HG03457 (cell line): Measurements from ENCODE around the gene ERCC4.

Experiments used
- ATAC-seq: cut with Tn5 transposase; IDR thresholded peaks from one replicate; pipeline ENCODE4 v1.9.1; 2021; ENCODE audit warnings: moderate number of reproducible peaks; ENCODE audit not compliant: unreplicated experiment

The ERCC4 gene

GRCh38 chr16:13945744-13946485 is 26.0 kb downstream of the ERCC4 start:
- no peak for ATAC-seq

- no peak for ATAC-seq
Observed at GRCh38 chr16:13948086-13948485, 28.1 kb downstream of the ERCC4 start.

DNA sequence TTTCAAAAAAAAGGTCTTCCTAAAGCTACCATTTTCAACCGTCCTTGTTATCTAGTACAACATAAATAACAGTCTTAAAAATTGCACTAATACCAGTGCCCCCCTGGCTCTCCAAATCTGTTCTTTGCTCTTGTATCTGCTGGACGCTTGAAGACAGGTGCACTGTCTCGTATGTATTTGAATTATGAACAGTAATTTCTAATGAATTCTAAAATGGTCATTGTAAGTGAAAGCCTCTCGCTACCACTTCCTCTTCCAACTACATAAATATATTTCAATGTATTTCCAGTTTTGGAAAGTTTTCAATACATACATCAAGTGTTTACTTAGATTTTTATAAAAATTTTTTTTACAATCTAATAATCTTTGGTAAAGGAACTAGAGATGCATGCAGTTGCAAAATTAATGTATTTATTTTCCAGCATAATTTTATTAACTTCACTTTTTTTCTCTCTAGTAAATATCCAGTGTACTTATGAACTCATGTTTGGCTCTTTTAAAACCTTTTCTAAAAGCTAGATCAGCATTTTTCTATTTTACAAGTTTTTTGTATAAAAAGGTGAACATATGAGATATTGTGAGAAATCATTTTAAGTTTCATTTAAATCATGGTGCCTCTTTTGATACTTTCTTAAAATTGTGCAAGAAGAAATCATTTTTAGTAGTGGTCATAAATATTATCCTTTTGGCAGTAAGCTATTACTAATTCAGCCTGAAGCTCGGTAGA is 31.0 kb downstream of the ERCC4 start:
- ATAC-seq, result no peak

GRCh38 chr16:13951611-13952010 is 31.7 kb downstream of the ERCC4 start:
- no peak for ATAC-seq

GRCh38 chr16:13953501-13953900 is 33.5 kb downstream of the ERCC4 start:
- ATAC-seq, result no peak

- ATAC-seq, result no peak
Observed at GRCh38 chr16:13956635-13957196, 36.8 kb downstream of the ERCC4 start.

DNA sequence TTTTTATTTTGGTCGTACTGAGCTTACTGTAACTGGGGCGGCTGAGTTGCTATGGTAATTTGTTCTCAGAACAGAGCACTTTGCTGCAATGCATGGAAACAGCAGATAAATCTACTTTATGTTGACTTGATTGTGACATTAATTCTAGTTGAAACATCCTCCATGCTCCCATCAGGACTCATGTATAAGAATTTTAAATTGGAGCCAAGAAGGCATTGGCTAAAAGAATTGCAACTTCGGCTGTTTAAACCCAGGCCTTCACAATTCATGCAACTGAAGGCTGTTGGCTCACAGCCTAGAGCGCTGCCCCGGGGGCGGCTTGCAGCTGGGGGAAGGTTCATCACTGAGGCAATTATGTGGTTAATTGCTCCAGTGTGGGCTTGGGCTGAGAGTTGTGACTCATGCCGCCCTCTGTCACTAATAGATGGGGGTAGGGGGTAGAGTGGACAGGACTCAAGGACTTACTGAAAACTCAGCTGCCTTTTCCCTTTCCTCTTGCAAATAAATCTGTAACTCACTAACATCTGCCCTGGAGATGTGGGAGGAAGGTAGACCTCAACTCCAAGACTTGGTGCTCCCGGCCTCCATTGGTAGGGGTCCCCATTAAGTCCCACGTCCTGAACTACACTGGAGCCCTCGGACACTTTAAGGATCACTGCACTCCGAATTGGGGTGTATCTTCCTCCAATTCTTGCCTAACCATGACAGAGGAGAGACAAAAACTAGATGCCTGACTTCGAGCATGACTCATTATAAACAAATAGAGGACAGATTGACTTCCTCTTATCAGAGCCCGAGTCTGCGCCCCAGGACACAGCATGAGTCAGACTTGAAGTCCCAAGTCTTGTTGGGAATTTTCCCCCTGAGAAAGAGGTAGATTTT is 37.5 kb downstream of the ERCC4 start:
- ATAC-seq, result no peak

GRCh38 chr16:13958474-13958873 is 38.5 kb downstream of the ERCC4 start:
- no peak for ATAC-seq

DNA sequence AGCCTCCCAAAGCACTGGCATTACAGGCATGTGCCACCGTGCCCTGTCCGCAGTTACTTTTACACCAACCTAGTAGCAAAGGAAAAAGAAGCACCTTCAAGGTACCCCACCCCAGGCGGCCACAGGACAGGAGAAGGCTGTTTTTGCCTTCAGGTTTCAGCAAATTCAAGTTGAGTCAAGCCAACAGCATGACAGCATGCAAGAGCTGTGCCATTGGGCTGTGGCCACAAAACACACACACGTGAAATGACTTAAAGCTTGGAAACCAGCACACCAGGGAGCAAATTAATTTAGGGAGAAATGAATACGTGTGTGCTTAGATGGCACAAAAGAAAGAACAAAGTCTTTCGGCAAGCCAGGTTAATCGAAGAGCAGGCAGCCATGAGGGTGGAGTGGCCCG is 39.7 kb downstream of the ERCC4 start:
- ATAC-seq, result no peak

GRCh38 chr16:13961099-13961811 is 41.3 kb downstream of the ERCC4 start:
- ATAC-seq, result no peak

DNA sequence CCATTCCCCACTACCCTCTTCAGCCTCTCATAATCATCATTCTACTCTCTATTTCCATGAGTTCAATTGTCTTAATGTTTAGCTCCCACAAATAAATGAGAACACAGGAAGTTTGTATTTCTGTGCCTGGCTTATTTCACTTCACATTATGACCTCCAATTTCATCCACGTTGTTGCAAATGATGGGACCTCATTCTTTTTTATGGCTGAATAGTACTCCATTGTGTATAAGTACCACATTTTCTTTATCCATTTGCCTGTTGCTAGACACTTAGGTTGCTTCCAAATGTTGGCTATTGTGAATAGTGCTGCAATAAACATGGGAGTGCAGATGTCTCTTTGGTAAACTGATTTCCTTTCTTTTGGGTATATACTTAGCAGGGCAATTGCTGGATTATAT is 42.3 kb downstream of the ERCC4 start:
- no peak for ATAC-seq

- no peak for ATAC-seq
Observed at GRCh38 chr16:13968835-13969234, 48.9 kb downstream of the ERCC4 start.

DNA sequence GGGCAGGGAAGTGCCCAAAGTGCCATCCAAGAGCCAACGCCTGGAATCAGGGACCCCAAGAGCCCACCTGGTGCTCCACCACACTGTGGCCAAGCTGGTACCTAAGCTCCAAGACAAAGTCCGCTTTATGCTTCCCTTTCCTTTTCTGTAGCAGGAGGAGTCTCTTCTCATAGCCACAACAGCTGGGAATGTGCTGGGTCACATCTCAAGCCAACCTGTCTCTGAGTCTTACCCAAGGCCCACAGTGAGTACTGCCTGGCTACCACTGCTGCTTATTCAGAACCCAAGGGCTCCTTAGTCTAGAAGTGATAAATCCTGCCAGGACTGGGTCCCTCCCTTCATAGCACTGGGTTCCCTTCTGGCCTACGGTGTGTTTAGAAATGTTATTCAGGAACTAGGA is 49.8 kb downstream of the ERCC4 start:
- no peak for ATAC-seq

GRCh38 chr16:13970708-13971422 is 50.9 kb downstream of the ERCC4 start:
- no peak for ATAC-seq

DNA sequence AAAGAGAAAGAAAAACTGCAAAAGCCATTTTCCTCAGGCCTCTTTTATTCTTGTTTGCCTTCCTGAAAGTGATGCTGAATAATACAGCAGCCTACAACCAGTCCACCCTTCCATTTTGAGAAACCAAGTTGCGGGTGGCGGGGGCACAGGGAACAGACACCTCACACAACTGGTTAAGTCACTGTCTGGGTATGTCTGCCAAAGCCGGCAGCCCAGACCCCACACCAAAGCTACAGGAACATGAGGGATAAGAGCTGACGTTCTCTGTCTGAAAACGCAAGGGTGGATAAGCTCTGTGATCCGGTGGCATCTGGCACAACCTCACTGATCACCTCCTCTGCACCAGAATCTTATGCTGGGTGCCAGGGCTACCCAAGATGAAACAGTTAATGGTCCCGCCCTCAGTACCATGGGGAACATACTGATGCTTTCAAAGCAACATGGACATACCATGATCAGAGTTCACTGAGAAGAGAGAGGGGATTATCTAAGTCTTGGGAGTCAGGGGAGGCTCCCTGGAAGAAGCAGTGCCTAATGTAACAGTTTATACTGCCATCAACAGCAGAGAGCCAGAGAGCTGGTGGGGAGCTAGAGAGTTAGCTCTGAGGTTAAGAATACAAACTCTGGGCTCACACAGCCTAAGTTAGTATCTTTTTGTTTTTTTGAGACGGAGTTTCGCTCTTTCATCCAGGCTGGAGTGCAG is 53.5 kb downstream of the ERCC4 start:
- ATAC-seq, result no peak

- no peak for ATAC-seq
Observed at GRCh38 chr16:13977177-13977576, 57.2 kb downstream of the ERCC4 start.

DNA sequence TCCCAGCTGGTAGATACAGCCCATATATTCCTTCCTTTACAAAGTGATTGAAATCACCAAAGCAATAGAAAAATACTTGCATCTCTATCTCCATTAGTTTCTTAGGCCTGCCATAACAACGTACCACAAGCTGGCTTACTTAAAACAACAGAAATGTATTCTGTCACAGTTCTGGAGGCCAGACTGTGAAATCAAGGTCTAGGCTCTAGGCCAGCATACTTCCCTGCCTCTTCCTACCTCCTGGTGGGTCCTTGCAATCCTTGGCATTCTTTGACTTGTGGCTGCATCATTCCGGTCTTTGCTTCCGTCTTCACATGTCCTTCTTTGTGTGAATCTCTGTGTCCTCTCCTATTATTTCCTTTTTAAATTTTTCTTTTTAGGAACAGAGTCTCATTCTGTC is 62.5 kb downstream of the ERCC4 start:
- no peak for ATAC-seq

GRCh38 chr16:13983625-13984024 is 63.7 kb downstream of the ERCC4 start:
- no peak for ATAC-seq

- ATAC-seq, result no peak
Observed at GRCh38 chr16:13984794-13985193, 64.8 kb downstream of the ERCC4 start.
